ENCODE data around the gene FAM53A.

FAM53A gene

GRCh38 chr4:1623821-1624518, 60.1 kb downstream of the FAM53A start:
- H3K4me3 ChIP-seq (ENCODE audit: low read depth, low read length), result no peak overlapping the region
- no peak for TF ChIP-seq CTCF (IDR thresholded peaks at IDR 0.05; ENCODE audit: insufficient read depth, low read depth, low read length, missing control alignments)
- DNase-seq (ENCODE audit: low read depth), result no peak

GRCh38 chr4:1623400-1623799, 60.7 kb downstream of the FAM53A start:
- DNase-seq (ENCODE audit: low read depth), result no peak
- H3K4me3 ChIP-seq (ENCODE audit: low read depth, low read length), result no peak overlapping the region
- no peak for TF ChIP-seq CTCF (IDR thresholded peaks at IDR 0.05; ENCODE audit: insufficient read depth, low read depth, low read length, missing control alignments)

- no peak for DNase-seq (ENCODE audit: low read depth)
- no peak for TF ChIP-seq CTCF (IDR thresholded peaks at IDR 0.05; ENCODE audit: insufficient read depth, low read depth, low read length, missing control alignments)
- no peak overlapping the region for H3K4me3 ChIP-seq (ENCODE audit: low read depth, low read length)
Measured at GRCh38 chr4:1622956-1623355, 61.2 kb downstream of the FAM53A start.

- no peak overlapping the region for H3K4me3 ChIP-seq (ENCODE audit: low read depth, low read length)
- no peak for DNase-seq (ENCODE audit: low read depth)
- no peak for TF ChIP-seq CTCF (IDR thresholded peaks at IDR 0.05; ENCODE audit: insufficient read depth, low read depth, low read length, missing control alignments)
Measured at GRCh38 chr4:1622238-1622637, 61.9 kb downstream of the FAM53A start.

GRCh38 chr4:1621526-1621925, 62.6 kb downstream of the FAM53A start:
- no peak overlapping the region for H3K4me3 ChIP-seq (ENCODE audit: low read depth, low read length)

GRCh38 chr4:1619151-1619672, 64.9 kb downstream of the FAM53A start:
- H3K4me3 ChIP-seq (ENCODE audit: low read depth, low read length), result no peak overlapping the region
- no peak for TF ChIP-seq CTCF (IDR thresholded peaks at IDR 0.05; ENCODE audit: insufficient read depth, low read depth, low read length, missing control alignments)
- DNase-seq (ENCODE audit: low read depth), result no peak

More at GRCh38 chr4:1621526-1621925, 62.6 kb downstream of the FAM53A start:
- no peak for DNase-seq (ENCODE audit: low read depth)
- TF ChIP-seq CTCF (IDR thresholded peaks at IDR 0.05; ENCODE audit: insufficient read depth, low read depth, low read length, missing control alignments), result no peak

- DNase-seq (ENCODE audit: low read depth), result no peak
- no peak for TF ChIP-seq CTCF (IDR thresholded peaks at IDR 0.05; ENCODE audit: insufficient read depth, low read depth, low read length, missing control alignments)
- no peak overlapping the region for H3K4me3 ChIP-seq (ENCODE audit: low read depth, low read length)
Measured at GRCh38 chr4:1618438-1618837, 65.7 kb downstream of the FAM53A start.
